ENCODE data around the gene PCNX1.
A peak's percentile ranks its signal among the peaks of the same experiment; 100 is the strongest.

The PCNX1 gene

GRCh38 chr14:70976591-70976990 lies 69.3 kb downstream of the PCNX1 start:
- Histone ChIP-seq H3K4me2 (ENCODE audit: low read depth, low read length, poor library complexity, severe bottlenecking) (no peak overlapping the region), H3K9me2 (replicated peaks; ENCODE audit: low read depth, low read length) (no peaks in the 10 kb centered on the region), H2AFZ (ENCODE audit: low read length) (no peak overlapping the region), H3K27me3 (ENCODE audit: insufficient read depth, low read length, poor library complexity, severe bottlenecking) (no peaks in the 10 kb centered on the region), H3K79me2 (ENCODE audit: insufficient read depth, low read length) (peaks cover 25% of the 10 kb centered on the region), H3K9me3 (ENCODE audit: insufficient read depth, low read depth, low read length) (no peaks in the 10 kb centered on the region), H3K36me3 (ENCODE audit: insufficient read depth, low read length) (peaks cover 52% of the 10 kb centered on the region; the same call in 1 of the 2 replicates), H3F3A (ENCODE audit: low read depth) (no peaks in the 10 kb centered on the region), H4K20me1 (ENCODE audit: insufficient read depth, low read length, poor library complexity, severe bottlenecking) (no peaks in the 10 kb centered on the region), H3K4me1 (ENCODE audit: insufficient read depth, low read length, poor library complexity, severe bottlenecking) (peaks cover 22% of the 10 kb centered on the region), H3K4me3 (ENCODE audit: low read length, poor library complexity, severe bottlenecking) (no peak overlapping the region), H3K9ac (ENCODE audit: low read depth, low read length, poor library complexity, severe bottlenecking) (no peak overlapping the region)
- TF ChIP-seq EZH2phosphoT487 (IDR thresholded peaks at IDR 0.05; ENCODE audit: borderline replicate concordance) (no peak), CTCF (conservative IDR thresholded peaks at IDR 0.05; ENCODE audit: low read length) (no peak)

DNA sequence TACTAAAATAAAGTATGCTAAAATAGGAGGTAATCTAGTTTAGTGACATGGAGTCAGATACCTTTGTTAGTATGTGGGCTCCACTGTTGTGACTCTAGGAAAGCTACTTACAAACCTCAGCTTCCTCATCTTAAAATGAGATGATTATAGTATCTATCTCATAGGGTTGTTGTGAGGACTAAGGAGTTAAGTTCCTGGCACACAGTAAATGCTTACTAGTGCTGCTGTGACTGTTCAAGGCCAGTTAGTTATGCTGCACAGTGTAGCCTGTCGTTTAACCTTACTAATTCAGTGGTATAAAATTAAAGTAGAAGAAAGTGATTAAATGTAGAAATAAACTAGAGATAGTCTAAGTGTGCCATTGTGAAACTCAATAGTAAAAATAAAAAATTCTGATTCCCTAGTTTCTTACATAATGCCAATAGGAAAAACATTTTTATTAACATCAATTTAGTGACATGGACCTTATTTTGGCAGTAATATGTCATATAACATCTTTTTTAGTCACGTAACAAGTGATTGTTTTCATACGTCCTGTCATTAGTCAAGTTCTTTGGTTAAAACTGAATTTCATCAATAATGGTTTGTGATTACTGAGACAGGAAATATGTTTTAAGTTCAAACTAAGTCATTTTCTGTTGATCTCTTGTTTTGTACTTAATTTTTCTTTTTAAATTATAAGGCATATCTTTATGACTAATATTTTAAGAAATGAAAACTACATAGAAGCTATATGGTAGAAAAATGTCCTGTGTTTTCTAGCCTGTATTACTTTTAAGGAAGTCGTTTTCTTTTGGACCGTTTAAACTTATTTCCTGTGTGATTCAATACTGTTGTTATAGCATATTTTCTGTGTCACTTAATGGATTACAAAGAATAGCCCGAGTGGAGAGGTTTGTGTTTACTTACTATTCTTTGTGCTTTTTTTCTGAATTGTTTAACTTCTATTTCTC lies 74.0 kb downstream of the PCNX1 start:
- Histone ChIP-seq H3K79me2 (ENCODE audit: insufficient read depth, low read length) (peaks cover 62% of the 10 kb centered on the region), H3K4me3 (ENCODE audit: low read length, poor library complexity, severe bottlenecking) (peak overlapping the region; percentile 77), H3K4me1 (ENCODE audit: insufficient read depth, low read length, poor library complexity, severe bottlenecking) (peaks cover 52% of the 10 kb centered on the region), H2AFZ (ENCODE audit: low read length) (peak overlapping the region; percentile 20; the same call in 1 of the 2 replicates), H3K27me3 (ENCODE audit: insufficient read depth, low read length, poor library complexity, severe bottlenecking) (no peaks in the 10 kb centered on the region), H3F3A (ENCODE audit: low read depth) (0 out of 2 replicates have a peak, but pooled peaks cover 4% of the 10 kb centered on the region), H3K9me2 (replicated peaks; ENCODE audit: low read depth, low read length) (no peaks in the 10 kb centered on the region), H3K4me2 (ENCODE audit: low read depth, low read length, poor library complexity, severe bottlenecking) (peak overlapping the region; percentile 98), H3K9ac (ENCODE audit: low read depth, low read length, poor library complexity, severe bottlenecking) (peak overlapping the region; percentile 91), H3K9me3 (ENCODE audit: insufficient read depth, low read depth, low read length) (no peaks in the 10 kb centered on the region), H3K36me3 (ENCODE audit: insufficient read depth, low read length) (peaks cover 30% of the 10 kb centered on the region; the same call in 1 of the 2 replicates), H4K20me1 (ENCODE audit: insufficient read depth, low read length, poor library complexity, severe bottlenecking) (no peaks in the 10 kb centered on the region)
- TF ChIP-seq EZH2phosphoT487 (IDR thresholded peaks at IDR 0.05; ENCODE audit: borderline replicate concordance) (no peak), CTCF (conservative IDR thresholded peaks at IDR 0.05; ENCODE audit: low read length) (no peak)

GRCh38 chr14:70982200-70982599 lies 74.9 kb downstream of the PCNX1 start:
- Histone ChIP-seq H3K79me2 (ENCODE audit: insufficient read depth, low read length) (peaks cover 66% of the 10 kb centered on the region), H2AFZ (ENCODE audit: low read length) (peak overlapping the region; percentile 20; the same call in 1 of the 2 replicates), H3F3A (ENCODE audit: low read depth) (0 out of 2 replicates have a peak, but pooled peaks cover 4% of the 10 kb centered on the region), H3K9ac (ENCODE audit: low read depth, low read length, poor library complexity, severe bottlenecking) (peak overlapping the region; percentile 91), H3K4me1 (ENCODE audit: insufficient read depth, low read length, poor library complexity, severe bottlenecking) (peaks cover 62% of the 10 kb centered on the region), H3K9me3 (ENCODE audit: insufficient read depth, low read depth, low read length) (no peaks in the 10 kb centered on the region), H3K4me3 (ENCODE audit: low read length, poor library complexity, severe bottlenecking) (peak overlapping the region; percentile 77), H3K36me3 (ENCODE audit: insufficient read depth, low read length) (peaks cover 23% of the 10 kb centered on the region; the same call in 1 of the 2 replicates), H3K9me2 (replicated peaks; ENCODE audit: low read depth, low read length) (no peaks in the 10 kb centered on the region), H3K27me3 (ENCODE audit: insufficient read depth, low read length, poor library complexity, severe bottlenecking) (no peaks in the 10 kb centered on the region), H4K20me1 (ENCODE audit: insufficient read depth, low read length, poor library complexity, severe bottlenecking) (no peaks in the 10 kb centered on the region), H3K4me2 (ENCODE audit: low read depth, low read length, poor library complexity, severe bottlenecking) (peak overlapping the region; percentile 98)
- TF ChIP-seq CTCF (conservative IDR thresholded peaks at IDR 0.05; ENCODE audit: low read length) (no peak), EZH2phosphoT487 (IDR thresholded peaks at IDR 0.05; ENCODE audit: borderline replicate concordance) (no peak)

All from Loucy (cell line).